B cell (primary cell): ENCODE results near the gene FGFR2. TPM values are rescaled to one million over a fixed set of nuclear protein-coding genes. Genes with fewer than 3 reads are reported as not detected.

Experiments used
- ATAC-seq: fragments of 200-7000 bp; cut with Tn5 transposase; one replicate; pipeline ENCODE4 v1.10.0; 2021; ENCODE audit warnings: low read depth, mild to moderate bottlenecking, moderate number of reproducible peaks, moderate library complexity
- CTCF ChIA-PET: fragments of 350-600 bp; sonication (Branson Sonifier 250); formaldehyde crosslinking; loops from one replicate; lab custom pipeline; 2021; ENCODE audit warnings: antibody characterized with exemption, inconsistent platforms; lab: Charles Lee
- POLR2A ChIA-PET: fragments of 350-600 bp; sonication (Branson Sonifier 250); formaldehyde crosslinking; loops from one replicate; lab custom pipeline; 2021; ENCODE audit warnings: antibody characterized with exemption; lab: Charles Lee
- DNase-seq: peaks from one replicate; pipeline ENCODE4 v3.0.0; 2013
- H2AFZ ChIP-seq: 2 replicates; pipeline ENCODE4 v1.6.1; 2012; ENCODE audit warnings: mild to moderate bottlenecking, low read depth, low read length; ENCODE audit not compliant: insufficient read depth, poor library complexity, severe bottlenecking
- H3K27ac ChIP-seq, 2 donors: 1 replicate in 1 of 2; 2 replicates in 1 of 2; pipeline ENCODE4 v1.5.1; 2012 to 2013; ENCODE audit warnings: low read length in 2 of 2, mild to moderate bottlenecking in 2 of 2, moderate library complexity in 1 of 2
- H3K27me3 ChIP-seq, 4 experiments: fragments of 200-600 bp in 1 of 4; sonication (generic) in 1 of 4; replicated peaks in 1 of 4; 1 replicate in 2 of 4; 2 replicates in 2 of 4; pipeline versions ENCODE4 v1.6.1 to v1.7.0; 2013 to 2016; ENCODE audit warnings: low read length in 3 of 4, mild to moderate bottlenecking in 2 of 4, mixed read lengths in 1 of 4, moderate library complexity in 1 of 4; ENCODE audit not compliant: insufficient read depth in 4 of 4, control insufficient read depth in 3 of 4; ENCODE audit errors: control extremely low read depth in 1 of 4
- H3K36me3 ChIP-seq, 2 experiments: replicated peaks in 1 of 2; 1 replicate in 1 of 2; 2 replicates in 1 of 2; pipeline versions ENCODE4 v1.6.1 to v1.7.1; 2013; ENCODE audit warnings: low read length in 1 of 2; ENCODE audit not compliant: insufficient read depth in 2 of 2, control insufficient read depth in 1 of 2; ENCODE audit errors: control extremely low read depth in 1 of 2, extremely low read depth in 1 of 2
- H3K4me1 ChIP-seq, 2 donors: fragments of 200-600 bp in 1 of 2; sonication (generic) in 1 of 2; 1 replicate in 1 of 2; 2 replicates in 1 of 2; pipeline versions ENCODE4 v1.5.1 to v1.6.1; 2013 to 2017; ENCODE audit warnings: low read length in 2 of 2; ENCODE audit not compliant: control insufficient read depth in 2 of 2, insufficient read depth in 2 of 2
- H3K4me2 ChIP-seq: replicated peaks from 2 replicates; pipeline ENCODE3; 2012; ENCODE audit warnings: mild to moderate bottlenecking, low read depth, low read length; ENCODE audit not compliant: poor library complexity, severe bottlenecking
- H3K4me3 ChIP-seq, 5 experiments: fragments of 200-600 bp in 1 of 5; sonication (generic) in 1 of 5; 1 replicate in 3 of 5; 2 replicates in 2 of 5; pipeline versions ENCODE4 v1.5.1 to v1.7.0; 2011 to 2016; ENCODE audit warnings: low read length in 4 of 5, mild to moderate bottlenecking in 4 of 5, low read depth in 2 of 5, control low read depth in 1 of 5, moderate library complexity in 1 of 5; ENCODE audit not compliant: insufficient read depth in 1 of 5; ENCODE audit errors: control extremely low read depth in 1 of 5, extremely low read depth in 1 of 5
- H3K79me2 ChIP-seq: fragments of 200-600 bp; sonication (generic); one replicate; pipeline ENCODE4 v1.6.0; 2016; ENCODE audit warnings: low read length; ENCODE audit not compliant: control insufficient read depth, insufficient read depth
- H3K9ac ChIP-seq: fragments of 200-600 bp; sonication (generic); 2 replicates; pipeline ENCODE4 v1.6.1; 2017; ENCODE audit warnings: mild to moderate bottlenecking, low read length, moderate library complexity
- H3K9me3 ChIP-seq, 3 donors: one replicate each; pipeline versions ENCODE4 v1.6.1 to v1.7.1; 2013; ENCODE audit warnings: low read length in 2 of 3; ENCODE audit not compliant: control insufficient read depth in 2 of 3, insufficient read depth in 1 of 3; ENCODE audit errors: control extremely low read depth in 1 of 3
- H4K20me1 ChIP-seq: 2 replicates; pipeline ENCODE4 v1.6.0; 2012; ENCODE audit warnings: mild to moderate bottlenecking, low read length; ENCODE audit not compliant: insufficient read depth, control insufficient read depth, poor library complexity, severe bottlenecking
- H3K27ac Mint-ChIP-seq: one replicate; pipeline ENCODE4 v1.8.0; 2021; ENCODE audit warnings: mixed read lengths
- H3K27me3 Mint-ChIP-seq: one replicate; pipeline ENCODE4 v1.8.0; 2021; ENCODE audit warnings: mixed read lengths
- H3K4me1 Mint-ChIP-seq: one replicate; pipeline ENCODE4 v1.8.0; 2021; ENCODE audit warnings: mixed read lengths
- H3K4me3 Mint-ChIP-seq: one replicate; pipeline ENCODE4 v1.8.0; 2021; ENCODE audit warnings: mixed read lengths
- H3K9me3 Mint-ChIP-seq: one replicate; pipeline ENCODE4 v1.8.0; 2022; ENCODE audit warnings: mixed read lengths; ENCODE audit not compliant: insufficient read depth
- EZH2 ChIP-seq: IDR thresholded peaks from 2 replicates; pipeline ENCODE4 v1.6.1; 2012; ENCODE audit warnings: borderline replicate concordance, low read depth, mild to moderate bottlenecking, moderate library complexity, low read length; ENCODE audit not compliant: insufficient read depth, poor library complexity, severe bottlenecking
- WGBS: methylation state at CpG from one replicate; pipeline ENCODE4 v1.1.5; 2013; ENCODE audit warnings: missing lambda C conversion rate; ENCODE audit not compliant: insufficient coverage; 5-methylcytosine and 5-hydroxymethylcytosine counted together
- intact Hi-C: fragments of 100-400 bp; cut with micrococcal nuclease; formaldehyde crosslinking; loops from one replicate; pipeline ENCODE4 v1.10.0; 2022
- polyA plus RNA-seq: library from polyadenylated mRNA; depleted of rRNA; stranded (reverse); fragments of >200 nt; gene quantifications from 2 replicates; pipeline ENCODE4 v1.2.3, GENCODE V29; 2012
- total RNA-seq, 2 donors: library from RNA; stranded (reverse); fragments of 120-200 nt in 1 of 2; gene quantifications; 1 replicate in 1 of 2; 2 replicates in 1 of 2; pipeline versions ENCODE4 v1.2.3 to v1.2.4, GENCODE V29; 2013 to 2022
- TF ChIP-seq, protein P1 (sequence below): fragments of 200-600 bp; IDR thresholded peaks from one replicate; pipeline ENCODE4 v1.8.0; 2022; ENCODE audit warnings: antibody characterized with exemption, mild to moderate bottlenecking

Gene FGFR2
- total and polyA plus RNA-seq, 2 donors (not counting 1 experiment from before 2014, with no cell fraction given) = not detected

DNA sequence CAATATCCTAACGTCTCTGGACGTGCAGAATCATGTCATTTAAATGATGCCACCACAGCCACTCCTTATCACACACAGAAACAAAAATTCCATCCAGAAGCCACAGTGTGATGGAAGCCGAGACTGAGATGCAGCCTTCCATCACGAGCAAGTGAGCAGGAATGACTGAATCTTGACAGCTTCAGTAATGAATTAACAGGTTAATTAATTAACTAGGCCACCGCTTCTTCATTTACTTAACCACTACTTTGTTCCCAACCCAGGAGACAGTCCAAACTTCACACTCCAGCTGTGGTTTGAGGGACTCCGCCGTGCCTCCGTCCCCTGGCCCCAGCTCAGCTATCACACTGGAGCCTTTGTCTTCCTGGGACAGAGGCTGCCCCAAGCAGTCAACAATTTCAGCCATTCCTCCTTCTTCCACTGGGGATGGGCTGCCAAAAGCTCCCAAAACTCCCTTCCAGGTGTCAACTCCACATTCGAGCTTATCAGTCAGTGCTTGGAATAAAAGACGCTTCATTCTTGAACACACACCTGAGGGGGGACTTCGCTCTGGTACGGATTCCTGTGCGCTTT, 65.9 kb downstream of the FGFR2 start:
- no peaks in the 10 kb centered on the region for H3K4me1 ChIP-seq
- POLR2A ChIA-PET = no interaction called here
- DNase-seq = no peak
- H4K20me1 ChIP-seq = no peaks in the 10 kb centered on the region
- no peak overlapping the region for H3K4me3 ChIP-seq
- H3K36me3 ChIP-seq = no peaks in the 10 kb centered on the region
- H3K27me3 ChIP-seq = no peaks in the 10 kb centered on the region
- H3K4me1 Mint-ChIP-seq = no peaks in the 10 kb centered on the region
- intact Hi-C loops = no loop called here
- 98% methylated on average over 9 of the region's 13 CpGs for WGBS
- H3K27ac Mint-ChIP-seq = no peak overlapping the region
- TF ChIP-seq EZH2 = no peak
- TF ChIP-seq, protein P1, sequence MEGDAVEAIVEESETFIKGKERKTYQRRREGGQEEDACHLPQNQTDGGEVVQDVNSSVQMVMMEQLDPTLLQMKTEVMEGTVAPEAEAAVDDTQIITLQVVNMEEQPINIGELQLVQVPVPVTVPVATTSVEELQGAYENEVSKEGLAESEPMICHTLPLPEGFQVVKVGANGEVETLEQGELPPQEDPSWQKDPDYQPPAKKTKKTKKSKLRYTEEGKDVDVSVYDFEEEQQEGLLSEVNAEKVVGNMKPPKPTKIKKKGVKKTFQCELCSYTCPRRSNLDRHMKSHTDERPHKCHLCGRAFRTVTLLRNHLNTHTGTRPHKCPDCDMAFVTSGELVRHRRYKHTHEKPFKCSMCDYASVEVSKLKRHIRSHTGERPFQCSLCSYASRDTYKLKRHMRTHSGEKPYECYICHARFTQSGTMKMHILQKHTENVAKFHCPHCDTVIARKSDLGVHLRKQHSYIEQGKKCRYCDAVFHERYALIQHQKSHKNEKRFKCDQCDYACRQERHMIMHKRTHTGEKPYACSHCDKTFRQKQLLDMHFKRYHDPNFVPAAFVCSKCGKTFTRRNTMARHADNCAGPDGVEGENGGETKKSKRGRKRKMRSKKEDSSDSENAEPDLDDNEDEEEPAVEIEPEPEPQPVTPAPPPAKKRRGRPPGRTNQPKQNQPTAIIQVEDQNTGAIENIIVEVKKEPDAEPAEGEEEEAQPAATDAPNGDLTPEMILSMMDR = no peak
- no peaks in the 10 kb centered on the region for H3K9me3 Mint-ChIP-seq
- no peaks in the 10 kb centered on the region for H3K27me3 Mint-ChIP-seq
- no peaks in the 10 kb centered on the region for H3K79me2 ChIP-seq
- no peak overlapping the region for H3K27ac ChIP-seq
- H3K4me2 ChIP-seq = no peak overlapping the region
- H3K9ac ChIP-seq = no peak overlapping the region
- no peak overlapping the region for H3K4me3 Mint-ChIP-seq
- ATAC-seq = no peak
- H3K9me3 ChIP-seq = peaks cover 0 to 4% (median 0%) of the 10 kb centered on the region in 3 donors
- CTCF ChIA-PET = no interaction called here
- no peak overlapping the region for H2AFZ ChIP-seq

DNA sequence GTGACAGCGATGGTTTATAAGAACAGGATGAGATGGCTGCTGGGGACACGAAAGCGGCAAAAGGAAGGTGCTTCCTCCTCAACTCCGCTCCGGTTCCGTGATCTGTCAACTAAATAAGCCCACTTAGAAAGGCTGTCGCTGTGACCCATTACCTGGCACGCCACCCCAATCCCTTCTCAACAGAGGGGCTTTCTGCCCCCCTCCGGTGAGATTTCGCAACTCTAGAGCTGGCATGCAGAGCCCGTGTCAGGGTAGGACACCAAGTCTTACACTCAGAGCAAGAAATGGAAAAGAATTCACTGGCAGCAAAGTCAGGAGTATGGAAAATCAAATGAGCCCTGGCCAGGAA, 66.4 kb downstream of the FGFR2 start:
- Mint-ChIP-seq H3K4me3 (no peak overlapping the region), H3K27ac (no peak overlapping the region), H3K4me1 (no peaks in the 10 kb centered on the region), H3K27me3 (no peaks in the 10 kb centered on the region), H3K9me3 (no peaks in the 10 kb centered on the region)
- no peak overlapping the region for H3K27ac ChIP-seq
- intact Hi-C loops = no loop called here
- DNase-seq (no peak), ATAC-seq (no peak)
- no peaks in the 10 kb centered on the region for H3K36me3 ChIP-seq
- H3K79me2 ChIP-seq = no peaks in the 10 kb centered on the region
- H3K4me3 ChIP-seq = no peak overlapping the region
- peaks cover 0 to 4% (median 0%) of the 10 kb centered on the region in 3 donors for H3K9me3 ChIP-seq
- H2AFZ ChIP-seq = no peak overlapping the region
- H3K4me1 ChIP-seq = no peaks in the 10 kb centered on the region
- no peak overlapping the region for H3K9ac ChIP-seq
- CTCF ChIA-PET = no interaction called here
- WGBS = 95% methylated on average over 11 of the region's 11 CpGs
- TF ChIP-seq EZH2 = no peak
- TF ChIP-seq, protein P1 = no peak
- H3K27me3 ChIP-seq = no peaks in the 10 kb centered on the region
- POLR2A ChIA-PET = no interaction called here
- no peak overlapping the region for H3K4me2 ChIP-seq
- no peaks in the 10 kb centered on the region for H4K20me1 ChIP-seq
